EL (cell line): Measurements from ENCODE around the gene MCEMP1.

ENCODE experiments used
- DNase-seq: peaks from one replicate; pipeline ENCODE4 v3.0.0-alpha.2; 2016

MCEMP1 gene

DNA sequence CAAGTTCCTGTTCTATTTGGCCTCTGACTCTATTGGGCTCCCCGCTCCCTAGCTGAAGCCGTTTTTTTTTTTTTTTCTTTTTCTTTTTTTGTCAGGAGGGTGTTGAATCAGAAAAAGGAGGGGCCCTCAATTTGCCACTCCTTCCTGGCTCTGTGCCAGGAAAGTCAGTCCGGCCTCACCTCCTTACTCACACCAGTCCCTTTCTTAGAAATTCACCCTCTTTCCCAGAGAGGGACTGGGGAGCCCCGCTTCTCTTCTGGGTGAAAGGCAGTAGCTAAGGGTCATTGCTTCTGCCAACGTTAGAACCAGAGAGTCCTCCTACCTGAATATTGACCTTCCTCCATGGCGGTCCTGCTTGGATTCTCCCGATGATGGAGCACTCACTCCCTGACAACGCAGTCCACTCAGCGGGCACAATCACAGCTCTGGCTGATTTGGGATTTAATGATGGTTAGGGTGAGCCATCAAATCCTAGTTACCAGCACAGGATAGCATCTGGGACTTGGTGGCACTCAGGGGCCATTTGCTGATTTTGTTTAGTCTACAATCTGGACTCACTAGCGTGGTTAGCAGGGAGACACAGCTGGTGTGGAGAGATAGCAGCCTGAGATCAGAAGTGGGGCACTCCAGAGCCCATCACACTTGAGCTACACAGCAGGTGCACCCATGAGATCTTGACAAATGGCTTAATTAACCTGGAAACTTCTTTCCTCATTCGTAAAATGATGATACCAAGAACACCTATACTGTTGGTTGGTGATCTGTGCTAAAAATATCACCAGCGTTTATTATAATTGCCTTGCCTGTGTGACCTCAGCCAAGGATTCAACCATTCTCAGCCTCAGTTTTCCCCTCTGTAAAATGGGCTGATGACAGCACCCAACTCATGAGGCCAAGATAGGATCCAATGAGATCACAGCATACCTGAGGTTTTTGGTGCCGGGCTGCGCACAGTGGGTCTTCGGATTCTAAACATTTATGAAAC is 22.8 kb downstream of the MCEMP1 start:
- DNase-seq: no peak

DNA sequence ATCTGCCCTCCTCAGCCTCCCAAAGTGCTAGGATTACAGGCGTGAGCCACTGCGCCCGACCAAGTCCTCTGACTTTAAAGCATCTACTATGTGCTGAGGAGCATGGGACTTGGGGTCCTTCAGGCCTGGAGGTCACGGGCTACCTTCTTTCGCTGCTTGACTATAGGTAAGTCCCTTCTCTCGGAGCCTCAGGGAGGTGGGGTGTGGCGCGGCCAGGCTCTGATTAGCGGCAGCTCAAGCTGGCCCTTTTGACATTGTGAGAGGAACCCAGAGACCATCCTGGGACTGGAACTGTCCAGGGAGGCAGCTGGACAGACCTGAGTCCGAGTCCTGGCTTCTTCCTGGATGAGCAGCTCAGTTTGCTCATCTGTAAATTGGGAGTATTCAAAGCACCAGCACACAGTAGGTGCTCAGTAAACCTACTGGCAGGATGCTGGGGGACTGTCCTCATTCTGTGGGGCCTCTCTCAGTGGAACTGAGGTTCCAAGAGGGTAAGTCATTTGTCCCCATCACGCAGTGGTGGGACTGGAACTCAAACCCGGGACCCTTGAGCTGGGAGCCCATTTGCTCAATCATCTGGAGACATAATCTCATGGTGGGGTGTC is 24.3 kb downstream of the MCEMP1 start:
- DNase-seq: no peak

DNA sequence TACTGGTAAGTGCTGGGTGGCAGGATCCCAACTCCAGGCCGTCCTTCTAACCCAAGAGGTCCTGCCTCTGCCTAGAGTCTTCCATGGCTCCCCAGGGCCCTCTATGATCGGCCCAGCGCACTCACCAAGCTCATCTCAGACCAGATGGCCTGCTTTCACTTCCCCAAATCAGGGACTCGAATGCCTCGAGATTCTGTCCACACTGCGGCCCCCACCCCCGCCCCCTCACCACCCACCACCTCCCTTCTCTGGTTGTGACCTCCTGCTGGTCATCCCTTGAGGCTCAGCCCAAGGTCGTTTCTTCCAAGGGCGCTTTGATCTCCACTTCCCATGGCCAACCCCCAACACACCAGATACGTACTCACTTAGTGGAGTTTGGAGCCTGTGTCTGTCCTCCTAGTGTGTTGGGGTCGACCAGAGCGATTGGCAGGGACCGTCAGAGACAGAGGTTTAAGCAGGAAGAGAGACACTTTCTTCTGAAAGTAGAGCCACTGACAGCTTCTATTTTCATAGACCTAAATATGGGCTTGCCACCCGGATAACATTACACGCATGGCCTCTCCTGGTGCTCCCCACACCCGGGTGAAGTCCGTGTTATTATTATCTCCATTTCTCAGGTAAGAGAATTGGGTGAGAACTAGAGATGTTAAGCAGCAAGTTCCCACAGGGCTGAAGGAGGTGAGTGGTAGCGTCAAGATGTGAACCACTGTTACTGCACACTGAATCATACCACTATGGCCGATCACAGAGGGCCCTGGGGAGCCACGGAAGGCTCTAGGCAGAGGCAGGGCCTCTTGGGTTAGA is 25.0 kb downstream of the MCEMP1 start, which contains the start of gene FCER2:
Gene FCER2 (minus strand): TSS at position 478 of the 804 bp plus-strand sequence. CDS start 2,371 bp downstream, outside the sequence.
- no peak for DNase-seq

DNA sequence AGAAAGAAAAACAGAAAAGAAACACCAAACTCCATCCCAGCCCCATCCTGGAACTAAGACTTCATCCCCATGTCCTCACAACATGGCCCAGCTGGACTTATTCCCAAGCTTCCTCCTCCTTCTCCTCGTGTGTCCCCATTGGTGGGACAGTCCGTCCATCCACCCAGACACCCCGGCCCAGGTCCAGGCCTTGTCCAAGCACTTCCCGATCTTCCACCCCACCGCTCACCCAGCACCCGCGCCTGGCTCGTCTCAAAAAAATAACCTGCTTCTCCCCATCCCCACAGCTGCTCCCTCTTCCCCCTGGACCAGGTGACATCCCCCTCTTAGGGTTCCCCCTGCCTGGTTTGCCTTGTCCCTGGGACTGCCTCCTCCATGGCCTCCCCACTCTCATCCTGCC is 26.4 kb downstream of the MCEMP1 start:
- DNase-seq: no peak

DNA sequence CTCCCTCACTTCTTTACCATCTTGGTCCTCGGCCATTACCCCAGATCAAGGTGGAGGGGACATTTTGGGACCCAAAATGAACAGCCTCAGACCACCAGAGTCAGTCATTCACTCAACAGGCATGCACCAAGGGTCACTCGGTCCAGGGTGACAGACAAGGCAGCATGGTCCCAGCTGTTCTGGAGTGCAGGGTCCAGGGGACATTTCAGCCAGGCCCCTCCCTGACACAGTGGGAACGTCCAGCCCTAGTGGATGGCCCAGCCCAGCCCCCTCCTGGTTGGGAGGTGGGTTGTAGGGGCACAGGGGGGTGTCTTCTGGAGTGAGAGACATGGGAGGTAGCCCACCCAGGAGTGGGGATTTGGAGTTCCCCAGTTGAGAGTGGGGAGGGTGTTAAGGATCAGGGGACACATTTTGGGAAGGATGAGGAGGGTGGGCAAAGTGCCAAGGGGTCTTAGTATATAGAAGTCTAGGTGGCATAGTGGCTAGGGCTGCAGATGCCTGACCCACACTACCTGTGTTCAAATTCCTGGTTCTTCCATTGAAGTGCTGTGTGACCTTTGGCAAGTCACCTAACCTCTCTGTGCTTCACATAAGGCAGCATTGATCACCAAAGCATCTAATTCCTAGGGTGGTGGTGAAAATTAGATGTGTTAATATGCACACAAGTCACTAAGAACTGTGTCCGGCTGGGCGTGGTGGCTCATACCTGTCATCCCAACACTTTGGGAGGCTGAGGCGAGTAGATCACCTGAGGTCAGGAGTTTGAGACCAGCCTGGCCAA is 27.6 kb downstream of the MCEMP1 start:
- DNase-seq: no peak

DNA sequence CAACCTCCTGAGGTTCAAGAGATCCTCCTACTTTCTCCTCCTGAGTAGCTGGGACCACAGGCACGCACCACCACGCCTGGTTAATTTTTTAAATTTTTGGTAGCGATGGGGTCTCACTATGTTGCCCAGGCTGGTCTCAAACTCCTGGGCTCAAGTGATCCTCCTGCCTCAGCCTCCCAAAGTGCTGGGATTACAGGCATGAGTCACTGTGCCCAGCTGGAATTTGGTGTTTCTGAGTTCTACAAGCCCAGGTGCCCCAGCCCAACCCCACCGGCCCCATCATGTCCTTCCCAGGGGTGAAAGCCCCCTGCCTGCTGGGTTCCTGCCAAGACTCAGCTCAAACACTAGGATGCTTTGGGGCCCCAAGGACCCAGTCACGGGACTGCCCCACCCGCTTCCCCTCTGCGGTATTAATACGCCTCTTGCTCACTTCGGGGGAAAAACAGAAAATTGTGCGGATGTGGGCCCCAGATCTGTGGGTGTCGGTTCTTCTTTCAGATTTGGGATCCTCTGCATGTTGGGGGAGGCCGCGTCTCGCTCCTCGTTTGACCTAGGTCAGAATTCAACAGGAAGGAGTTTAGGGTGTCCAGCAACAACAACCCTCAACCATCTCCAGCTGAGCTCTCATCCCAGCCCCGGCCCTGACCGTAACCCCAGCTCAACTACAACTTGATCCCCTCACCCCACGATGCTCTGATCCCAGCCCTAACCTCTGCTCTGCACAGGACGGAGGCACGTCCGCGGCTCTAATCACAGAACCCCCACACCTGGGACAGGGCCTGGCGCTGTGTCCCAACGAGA is 28.7 kb downstream of the MCEMP1 start:
- no peak for DNase-seq

DNA sequence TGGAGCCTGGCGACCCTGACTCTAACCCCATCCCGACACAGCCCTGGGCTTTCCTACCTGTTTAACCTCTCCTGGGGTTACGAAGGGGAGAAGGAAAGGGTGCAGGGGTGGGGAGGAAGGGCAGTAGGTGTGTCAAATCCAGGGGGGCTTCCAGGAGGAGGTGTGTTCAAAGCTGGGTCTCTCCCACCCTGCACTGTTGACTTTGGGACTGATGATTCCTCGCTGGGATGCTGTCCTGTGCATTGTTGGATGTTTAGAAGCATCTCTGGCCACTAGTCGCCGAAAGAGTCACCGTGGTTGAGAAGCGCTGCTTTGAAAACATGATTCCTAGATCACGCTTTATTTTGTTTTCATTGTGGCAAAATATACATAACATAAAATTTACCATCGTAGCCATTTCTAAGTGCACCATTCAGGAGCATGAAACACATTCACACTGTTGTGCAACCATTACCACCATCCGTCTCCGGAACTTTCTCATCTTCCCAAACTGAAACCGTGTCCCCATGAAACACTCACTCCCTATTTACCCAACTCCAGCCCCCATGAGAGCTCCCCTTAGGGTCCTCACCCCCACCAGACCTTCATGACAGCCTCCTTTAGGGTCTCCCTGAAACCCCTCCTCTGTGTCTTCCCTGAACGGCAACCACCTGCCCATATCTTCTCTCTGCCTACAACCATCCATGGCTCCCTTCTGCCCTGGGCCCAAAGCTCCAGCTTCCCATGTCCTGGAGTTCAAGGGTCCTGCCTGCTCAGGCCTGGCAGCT is 29.5 kb downstream of the MCEMP1 start:
- DNase-seq: no peak

DNA sequence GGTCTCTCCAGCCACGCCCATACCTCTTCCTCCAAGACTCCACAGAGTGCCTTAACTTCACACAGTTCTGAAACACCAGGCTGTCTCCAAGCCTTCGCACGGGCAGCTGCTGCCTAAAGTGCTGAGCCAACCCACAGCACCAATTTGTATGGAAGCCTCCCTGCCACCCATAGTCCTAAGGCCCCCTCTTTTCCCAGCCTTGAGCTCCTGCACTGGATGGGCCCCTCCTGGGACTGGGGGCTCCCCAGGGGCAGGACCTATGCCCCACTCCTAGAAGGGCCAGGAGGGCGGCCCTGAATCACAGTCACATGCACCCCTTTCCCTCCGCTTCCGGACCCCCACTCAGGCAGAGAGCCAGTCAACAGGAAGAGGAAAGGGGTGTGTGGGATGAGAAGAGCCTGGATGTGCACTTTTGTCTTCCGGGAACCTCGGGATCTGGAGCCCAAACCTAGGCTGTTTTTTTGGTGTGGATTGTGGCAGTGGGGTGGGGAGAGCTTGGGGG is 30.1 kb downstream of the MCEMP1 start:
- DNase-seq: no peak

DNA sequence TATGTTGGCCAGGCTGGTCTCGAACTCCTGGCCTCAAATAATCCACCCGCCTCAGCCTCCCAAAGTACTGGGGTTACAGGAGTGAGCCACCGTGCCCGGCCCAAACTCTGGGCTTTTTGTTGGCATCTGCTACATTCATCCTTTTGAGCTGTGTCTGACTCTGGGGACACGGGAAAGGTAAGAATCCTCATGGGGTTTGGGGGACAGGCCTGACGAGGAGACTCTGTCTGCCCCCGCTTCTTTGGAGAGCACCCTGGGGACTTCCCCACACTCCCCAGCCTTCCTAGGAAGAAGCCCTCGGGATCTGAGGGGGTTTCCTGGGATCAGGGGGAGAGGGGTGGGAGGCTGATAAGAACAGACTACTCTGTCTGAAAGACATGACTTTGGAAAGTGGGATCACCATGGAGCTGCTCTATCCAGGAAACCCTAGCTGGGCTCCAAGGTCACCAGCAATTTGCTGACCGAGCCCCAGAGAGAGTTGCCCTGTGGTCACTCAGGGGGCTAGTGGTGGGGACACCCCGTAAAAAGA is 33.1 kb downstream of the MCEMP1 start:
- no peak for DNase-seq

DNA sequence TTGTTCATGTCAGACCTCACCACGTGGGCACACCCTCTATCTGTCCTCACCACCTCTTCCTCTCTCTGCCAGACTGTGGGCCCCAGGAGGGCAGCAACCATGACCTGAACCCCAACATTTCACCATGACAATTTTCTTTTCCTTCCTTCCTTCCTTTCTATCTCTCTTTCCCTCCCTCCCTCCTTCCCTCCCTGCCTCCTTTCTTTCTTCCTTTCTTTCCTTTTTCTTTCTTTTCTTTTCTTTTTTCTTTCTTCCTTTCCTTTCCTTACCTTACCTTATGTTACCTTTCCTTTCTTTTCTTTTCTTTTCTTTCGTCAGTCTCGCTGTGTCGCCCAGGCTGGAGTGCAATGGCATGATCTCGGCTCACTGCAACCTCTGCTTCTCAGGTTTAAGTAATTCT is 33.7 kb downstream of the MCEMP1 start:
- DNase-seq: no peak

DNA sequence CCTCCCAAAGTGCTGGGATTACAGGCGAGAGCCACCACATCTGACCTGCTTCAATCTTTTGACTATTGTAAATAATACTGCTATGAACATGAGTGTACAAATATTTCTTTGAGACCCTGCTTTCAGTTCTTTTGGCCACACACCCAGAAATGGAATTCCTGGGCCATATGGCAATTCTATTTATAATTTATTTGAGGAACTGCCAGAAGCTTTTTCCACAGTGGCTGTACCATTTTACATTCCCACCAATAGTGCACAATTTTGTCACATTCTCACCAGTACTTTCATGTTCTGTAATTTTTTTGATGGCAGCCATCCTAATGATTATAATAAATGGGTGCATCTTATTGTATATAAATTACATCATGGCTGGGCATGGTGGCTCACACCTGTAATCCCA is 38.8 kb downstream of the MCEMP1 start:
- no peak for DNase-seq

DNA sequence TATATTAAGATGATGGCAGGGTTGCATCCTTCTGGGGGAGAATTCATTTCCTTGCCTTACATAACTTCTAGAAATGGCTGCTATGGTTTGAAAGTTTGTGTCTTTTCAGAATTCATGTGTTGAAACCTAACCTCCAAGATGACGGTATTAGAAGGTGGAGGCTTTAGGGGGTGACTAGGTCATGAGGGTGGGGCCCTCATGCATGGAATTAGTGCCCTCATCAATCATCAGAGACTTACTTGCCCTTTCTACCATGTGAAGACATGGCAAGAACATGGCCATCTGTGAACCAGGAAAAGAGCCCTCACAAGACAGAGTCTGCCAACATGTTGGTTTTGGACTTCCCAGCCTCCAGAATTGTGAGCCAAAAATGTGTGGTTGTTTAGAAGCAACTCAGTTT is 39.9 kb downstream of the MCEMP1 start:
- DNase-seq: no peak

DNA sequence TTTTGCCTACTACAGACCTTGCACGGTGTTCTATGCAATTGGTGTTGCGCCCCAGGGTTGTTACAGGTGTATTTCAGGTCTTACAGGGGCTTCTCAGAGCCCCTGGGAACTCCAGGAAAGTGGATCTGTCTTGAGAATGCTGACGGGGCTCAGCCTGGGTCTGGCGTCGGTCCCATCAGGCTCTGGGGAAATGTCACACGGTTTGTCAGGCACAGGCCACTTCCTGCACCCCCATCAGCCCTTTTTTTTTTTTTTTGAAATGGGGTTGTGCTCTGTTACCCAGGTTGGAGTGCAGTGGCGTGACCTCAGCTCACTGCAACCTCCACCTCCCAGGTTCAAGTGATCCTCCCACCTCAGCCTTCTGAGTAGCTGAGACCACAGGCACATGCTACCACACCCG is 41.8 kb downstream of the MCEMP1 start:
- no peak for DNase-seq

DNA sequence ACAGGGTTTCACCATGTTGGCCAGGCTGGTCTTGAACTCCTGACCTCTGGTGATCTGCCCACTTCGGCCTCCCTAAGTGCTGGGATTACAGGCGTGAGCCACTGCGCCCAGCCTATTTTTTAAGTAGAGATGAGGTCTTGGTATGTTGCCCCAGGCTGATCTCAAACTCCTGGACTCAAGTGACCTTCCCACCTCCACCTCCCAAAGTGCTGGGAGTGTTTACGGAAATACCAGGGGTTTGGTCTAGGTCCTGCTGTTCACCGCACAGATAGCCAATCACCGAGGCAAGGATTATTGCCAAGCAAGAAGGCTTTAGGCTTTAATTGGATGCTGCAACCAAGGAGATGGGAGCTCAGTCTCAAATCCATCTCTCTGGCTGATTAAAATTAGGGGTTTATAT is 43.5 kb downstream of the MCEMP1 start:
- DNase-seq: no peak

DNA sequence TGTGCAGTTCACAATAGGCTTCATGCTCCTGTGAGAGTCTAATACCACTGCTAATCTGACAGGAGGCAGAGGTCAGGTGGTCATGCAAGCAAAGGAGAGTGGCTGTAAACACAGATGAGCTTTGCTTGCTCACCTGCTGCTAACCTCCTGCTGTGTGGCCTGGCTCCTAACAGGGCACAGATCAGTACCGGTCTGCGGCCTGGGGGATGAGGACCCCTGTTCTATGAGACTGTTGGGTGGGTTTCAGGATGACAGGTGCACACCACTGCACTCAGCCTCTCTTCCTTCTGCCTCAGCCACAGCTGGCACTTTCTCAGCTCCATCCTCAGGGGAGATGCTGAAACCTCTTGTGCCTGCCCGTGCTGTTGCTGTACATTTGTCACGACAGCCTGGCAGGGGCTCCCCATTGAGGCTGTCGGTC is 45.4 kb downstream of the MCEMP1 start:
- no peak for DNase-seq

DNA sequence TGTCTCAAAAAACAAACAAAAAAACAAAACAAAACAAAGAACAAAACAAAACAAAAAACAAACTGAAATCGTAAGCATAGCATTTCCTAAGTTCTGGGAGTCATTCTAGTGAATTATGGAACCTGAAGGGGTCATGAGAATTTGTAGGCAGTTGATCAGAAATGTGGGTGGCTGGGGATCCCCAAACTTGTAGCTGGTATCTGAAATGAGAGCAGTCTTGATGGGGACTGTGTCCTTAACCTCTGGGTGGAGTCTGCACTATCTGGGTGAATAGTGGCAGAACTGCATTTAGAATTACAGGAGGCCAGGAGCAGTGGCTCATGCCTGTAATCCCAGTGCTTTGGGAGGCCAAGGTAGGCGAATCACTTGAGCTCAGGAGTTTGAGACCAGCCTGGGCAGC is 48.9 kb downstream of the MCEMP1 start:
- no peak for DNase-seq

DNA sequence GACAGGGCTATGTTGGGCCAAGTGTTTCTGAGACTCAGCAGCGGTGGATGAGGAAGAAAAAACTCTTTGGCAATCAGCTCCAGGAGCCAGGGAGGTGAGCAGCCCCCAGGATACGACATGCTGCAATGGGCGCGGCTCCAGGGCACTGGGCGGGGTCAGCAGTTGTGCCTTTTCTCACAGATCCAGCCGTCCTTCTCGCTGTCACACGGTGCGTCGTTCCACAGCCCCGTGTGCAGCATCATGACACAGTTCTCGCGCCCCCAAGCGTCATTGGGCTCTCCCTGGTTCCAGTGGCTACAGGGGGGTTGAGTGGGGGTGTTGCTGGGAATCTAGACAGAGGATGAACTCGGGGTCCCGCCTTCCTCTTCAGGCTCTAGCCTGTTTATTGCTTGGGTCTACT is 52.3 kb downstream of the MCEMP1 start:
- no peak for DNase-seq
